ENCODE results near the gene GDF2.

GDF2 gene

DNA sequence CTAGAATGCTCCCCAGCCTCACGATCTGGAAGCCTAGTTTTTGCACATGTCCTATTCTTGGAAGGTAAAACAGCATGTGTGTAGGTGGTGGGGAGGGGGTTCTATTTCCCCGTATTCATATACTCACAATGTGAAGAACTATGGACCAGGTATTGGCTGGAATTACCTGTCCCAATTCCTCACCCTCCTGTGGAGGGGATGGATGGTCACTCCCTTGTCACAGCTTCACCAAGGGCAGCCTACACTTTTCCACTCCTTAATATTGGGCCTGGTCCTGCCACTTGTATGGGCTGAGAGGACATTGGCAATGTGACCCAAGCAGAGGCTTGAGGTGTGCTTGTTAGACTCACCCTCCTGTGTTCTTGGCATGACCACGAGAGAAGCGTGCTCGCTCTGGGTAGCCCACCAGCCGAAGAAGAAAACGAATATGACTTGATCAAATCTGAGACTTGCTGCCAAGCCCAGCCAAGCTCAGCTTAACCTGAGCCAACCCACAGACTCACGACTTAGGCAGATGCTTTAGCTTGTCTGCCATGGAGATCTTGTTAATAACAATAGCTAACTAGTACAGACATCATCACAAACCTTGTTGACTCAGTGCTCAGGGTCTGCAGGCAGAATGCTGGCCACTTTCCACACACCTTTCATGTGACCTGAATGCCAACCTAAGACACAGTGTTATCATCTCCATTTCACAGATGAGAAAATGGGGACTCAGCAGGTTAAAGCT is 44.6 kb downstream of the GDF2 start:
- DNase-seq (ENCODE audit: extremely low read depth in 1 of 2, low read depth in 1 of 2), result no peak

DNA sequence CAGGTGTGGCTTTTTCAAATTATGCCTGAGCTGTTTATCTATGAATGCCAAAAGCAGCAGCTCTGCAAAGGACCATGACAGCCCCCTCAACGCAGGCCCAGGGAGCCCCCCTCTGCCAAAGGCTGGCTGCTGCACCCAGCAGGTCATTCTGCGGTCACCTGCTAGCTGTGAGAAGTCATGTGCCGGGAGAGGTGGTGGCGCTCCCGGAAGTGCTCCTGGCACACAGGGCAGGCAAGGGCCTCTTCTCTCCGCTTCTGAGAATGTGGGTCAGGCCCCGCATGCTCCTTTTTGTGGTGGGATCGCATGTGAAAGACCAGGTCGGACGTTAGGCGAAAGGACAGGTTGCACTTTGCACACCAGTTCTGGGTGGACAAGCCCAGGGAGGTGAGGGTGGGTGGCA is 45.4 kb downstream of the GDF2 start:
- no peak for DNase-seq (ENCODE audit: extremely low read depth in 1 of 2, low read depth in 1 of 2)

DNA sequence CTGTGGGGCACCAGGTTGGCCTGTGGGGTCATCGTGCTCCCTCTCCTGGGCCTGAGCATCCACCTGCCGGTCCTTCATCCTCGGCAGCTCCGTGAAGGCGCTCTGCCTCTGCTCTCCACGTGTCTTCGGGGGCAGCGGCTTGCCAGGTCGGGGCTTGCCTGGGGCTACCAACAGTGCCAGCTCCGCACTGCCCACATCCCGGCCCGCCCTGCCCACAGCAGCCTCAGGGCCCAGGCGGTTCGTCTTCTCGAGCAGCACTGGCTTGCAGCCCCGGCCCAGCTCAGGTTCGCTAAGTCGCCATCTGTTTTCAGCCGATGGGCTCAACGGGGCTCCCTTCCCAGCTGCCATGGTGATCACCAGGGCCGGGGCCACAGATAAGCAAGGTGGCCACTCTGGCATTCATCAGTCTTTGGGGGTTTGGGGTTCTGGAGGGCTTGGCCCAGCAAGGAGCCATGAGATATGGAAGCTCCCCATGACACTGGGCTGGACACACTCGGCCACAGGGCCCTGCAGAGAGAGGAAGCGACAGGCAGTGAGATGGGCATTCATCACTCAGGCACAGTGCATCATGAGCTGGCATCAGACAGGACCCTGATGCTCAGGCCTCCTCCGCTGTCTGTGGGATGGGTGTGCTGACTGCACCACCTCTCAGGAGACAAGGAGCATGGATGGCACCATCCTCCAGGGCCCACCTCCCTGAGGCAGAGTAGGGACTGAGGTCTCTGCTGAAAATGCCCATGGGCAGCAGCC is 46.4 kb downstream of the GDF2 start:
- no peak for DNase-seq (ENCODE audit: extremely low read depth in 1 of 2, low read depth in 1 of 2)

DNA sequence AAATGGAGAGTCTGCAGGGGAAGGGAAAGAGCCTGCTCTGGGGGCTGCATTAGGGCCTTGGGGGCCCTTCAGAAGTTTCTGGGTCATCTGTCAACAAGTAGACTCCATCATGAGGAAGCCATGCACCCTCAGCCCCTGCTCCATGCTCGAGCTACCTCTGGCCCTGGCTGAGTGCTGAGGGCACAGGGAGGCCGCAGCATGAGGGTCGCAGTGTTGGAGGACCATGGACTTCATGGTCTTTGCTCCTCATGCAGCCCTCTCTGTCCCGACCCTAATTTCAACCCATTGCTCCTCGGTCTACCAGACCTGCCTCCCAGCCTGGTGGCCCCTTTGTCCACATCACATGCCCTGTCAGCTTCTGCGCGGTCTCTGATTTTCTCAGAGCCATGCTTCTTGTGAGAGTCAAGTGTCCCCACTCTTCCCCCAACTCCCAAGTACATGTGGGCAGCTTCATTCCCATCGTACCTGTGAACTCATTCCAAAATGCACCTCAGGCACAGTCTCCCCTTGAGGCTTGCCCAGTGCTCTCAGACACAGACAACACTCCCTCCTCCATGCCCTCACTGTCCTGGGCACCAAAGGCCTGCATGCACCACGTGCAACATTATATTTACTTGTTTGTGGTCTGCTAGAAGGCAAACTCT is 47.1 kb downstream of the GDF2 start:
- DNase-seq (ENCODE audit: extremely low read depth in 1 of 2, low read depth in 1 of 2), result no peak

DNA sequence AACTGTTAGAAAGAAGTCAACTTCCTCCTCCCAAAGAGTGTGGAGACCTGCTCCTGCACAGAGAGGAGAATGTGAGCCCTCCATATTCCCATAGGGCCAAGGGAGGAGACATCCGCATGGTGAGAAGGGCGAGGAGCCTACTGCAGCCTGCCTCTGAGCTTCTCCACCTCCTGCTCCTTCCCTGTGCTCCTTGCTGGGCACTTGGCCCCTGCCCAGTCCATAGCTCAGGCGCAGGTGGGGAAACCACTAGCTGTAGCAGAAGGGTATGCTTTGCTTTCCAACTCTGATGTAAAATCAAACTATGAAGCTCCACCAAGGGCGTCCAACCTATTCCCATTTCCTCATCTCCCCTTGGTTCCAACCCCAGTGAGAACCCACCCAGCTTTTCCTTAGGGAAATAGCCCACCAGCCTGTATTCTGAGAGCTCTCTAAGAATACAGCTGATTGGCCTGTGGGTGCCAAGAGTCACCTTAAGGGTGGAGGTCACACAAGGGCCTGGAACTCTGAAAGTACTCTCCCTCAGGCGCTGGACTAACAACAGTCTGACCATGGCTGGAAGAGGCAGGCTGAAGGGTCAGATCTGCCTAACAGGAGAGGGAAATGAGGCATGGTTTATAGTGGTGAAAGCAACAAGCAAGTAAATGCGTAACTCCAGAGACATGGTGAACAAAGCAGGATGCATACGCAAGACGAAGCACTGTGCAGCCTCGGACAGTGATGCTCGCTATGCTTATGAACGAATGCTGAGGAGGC is 47.9 kb downstream of the GDF2 start:
- no peak for DNase-seq (ENCODE audit: extremely low read depth in 1 of 2, low read depth in 1 of 2)

DNA sequence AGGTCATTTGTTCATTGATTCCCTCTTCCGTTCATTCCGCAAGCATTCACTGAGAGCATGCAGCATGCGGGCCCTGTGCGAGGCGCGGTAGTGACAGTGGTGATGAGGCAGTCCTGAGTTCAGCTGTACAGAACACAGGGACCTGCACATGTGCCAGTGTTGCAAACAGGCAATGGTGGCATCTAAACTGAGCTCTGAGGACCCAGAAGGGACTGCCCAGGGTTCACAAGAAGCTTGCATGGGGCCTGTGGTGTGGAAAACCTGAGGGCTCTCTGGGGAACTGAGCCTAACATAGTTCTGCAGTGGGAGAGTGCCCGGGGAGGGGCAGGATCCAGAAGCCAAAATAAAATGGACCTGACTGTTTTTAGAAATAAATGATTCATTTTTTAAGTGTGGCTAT is 48.6 kb downstream of the GDF2 start:
- DNase-seq (ENCODE audit: extremely low read depth in 1 of 2, low read depth in 1 of 2), result no peak

DNA sequence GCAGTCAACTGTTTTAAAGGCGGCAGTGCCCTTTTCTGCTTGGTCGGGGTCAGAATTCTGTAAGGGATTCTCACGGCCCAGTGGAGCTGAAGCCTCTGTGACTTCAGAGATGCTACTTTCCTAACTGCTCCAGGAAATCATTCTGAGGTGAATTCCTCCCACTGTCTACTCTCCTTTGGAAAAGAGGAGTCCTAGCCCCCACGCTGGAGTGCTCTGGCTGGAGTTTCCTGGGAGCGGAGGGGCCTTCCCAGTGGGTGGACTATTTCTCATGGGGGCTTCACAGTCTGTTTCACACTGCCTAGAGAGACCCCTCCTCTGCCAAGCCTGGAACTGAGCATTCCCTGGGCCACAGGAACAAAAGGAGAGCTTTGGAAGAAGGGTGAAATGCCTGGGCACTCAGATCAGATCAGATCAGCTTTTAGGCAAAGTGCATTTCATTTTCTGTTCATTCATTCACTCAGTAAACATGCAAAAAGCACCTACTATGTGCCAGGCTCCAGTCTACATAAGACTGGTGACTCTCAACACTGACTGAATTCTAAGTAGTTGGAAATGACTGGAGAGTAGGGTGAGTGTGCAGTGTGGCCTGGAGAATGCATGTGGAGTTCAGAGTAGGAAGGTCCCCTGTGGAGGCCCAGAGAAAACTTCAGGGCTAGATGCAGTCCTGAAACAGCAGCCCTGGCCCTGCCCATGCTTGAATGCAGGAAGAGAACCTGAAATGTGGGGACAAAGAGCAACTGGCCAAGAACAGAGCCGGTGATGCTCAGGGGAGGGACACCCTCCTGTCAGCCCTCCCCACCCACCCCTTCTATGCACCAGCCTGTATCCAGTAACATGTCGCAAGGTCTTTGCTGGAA is 49.6 kb downstream of the GDF2 start:
- no peak for DNase-seq (ENCODE audit: extremely low read depth in 1 of 2, low read depth in 1 of 2)

DNA sequence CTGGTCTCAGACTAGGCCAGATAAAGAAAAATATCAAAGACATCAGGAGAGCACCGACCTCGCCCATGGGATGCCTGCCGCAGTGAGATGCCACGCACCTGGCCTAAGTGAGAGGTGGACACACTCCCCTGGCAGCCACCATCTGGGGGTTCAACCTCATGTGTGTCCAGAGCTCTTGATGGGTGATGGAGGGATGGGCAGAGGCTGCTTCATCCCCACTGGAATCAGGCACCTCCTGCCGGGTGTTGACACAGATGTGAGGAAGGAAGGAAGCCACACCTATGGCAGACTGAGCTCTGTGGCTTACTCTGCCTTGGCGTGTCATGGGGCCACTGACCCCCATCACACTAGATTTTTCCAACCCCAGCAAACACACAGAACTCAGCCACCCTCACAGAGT is 50.5 kb downstream of the GDF2 start:
- no peak for DNase-seq (ENCODE audit: extremely low read depth in 1 of 2, low read depth in 1 of 2)

DNA sequence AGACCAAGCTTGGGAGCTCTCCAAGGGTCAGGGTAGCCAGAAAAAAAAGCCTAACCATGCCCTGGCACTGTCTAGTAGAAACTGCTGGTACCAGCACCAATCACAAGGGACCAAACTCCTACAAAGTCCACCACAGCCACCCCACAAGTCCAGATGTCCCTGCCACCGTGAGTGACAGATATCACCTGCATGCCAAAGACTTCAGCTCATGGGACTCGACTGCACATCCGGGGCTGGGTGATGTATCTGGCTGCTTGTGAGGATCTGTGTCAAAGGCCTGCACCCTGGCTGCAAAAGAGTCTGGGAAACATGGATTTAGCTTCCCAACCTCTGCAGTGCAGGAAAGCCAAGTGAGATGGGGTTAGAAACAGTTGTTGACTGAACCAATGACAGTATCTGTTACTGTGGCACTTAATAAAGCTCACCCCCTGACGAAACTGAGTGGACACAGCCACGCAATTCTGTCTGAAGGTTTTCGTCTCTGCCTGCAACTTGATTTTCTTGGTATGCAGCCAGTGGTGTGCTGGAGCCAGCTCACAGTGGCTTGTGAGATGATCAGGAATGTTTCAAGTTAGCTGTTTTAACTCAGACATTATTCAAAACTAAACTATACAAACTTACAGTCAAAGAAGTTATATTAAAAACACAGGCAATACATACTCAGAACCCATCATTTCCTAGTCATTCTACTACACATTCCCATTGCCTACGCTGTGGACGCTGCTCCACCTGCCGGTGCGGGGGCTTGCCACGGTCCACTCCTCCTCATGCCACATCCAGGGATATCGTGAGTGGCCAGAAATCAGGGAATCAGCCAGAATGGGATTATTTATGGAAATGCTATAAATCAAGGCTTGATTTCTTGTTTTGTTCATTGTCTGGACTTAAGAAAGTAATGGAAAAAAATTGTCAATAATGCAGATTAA is 52.6 kb downstream of the GDF2 start:
- DNase-seq (ENCODE audit: extremely low read depth in 1 of 2, low read depth in 1 of 2), result no peak

DNA sequence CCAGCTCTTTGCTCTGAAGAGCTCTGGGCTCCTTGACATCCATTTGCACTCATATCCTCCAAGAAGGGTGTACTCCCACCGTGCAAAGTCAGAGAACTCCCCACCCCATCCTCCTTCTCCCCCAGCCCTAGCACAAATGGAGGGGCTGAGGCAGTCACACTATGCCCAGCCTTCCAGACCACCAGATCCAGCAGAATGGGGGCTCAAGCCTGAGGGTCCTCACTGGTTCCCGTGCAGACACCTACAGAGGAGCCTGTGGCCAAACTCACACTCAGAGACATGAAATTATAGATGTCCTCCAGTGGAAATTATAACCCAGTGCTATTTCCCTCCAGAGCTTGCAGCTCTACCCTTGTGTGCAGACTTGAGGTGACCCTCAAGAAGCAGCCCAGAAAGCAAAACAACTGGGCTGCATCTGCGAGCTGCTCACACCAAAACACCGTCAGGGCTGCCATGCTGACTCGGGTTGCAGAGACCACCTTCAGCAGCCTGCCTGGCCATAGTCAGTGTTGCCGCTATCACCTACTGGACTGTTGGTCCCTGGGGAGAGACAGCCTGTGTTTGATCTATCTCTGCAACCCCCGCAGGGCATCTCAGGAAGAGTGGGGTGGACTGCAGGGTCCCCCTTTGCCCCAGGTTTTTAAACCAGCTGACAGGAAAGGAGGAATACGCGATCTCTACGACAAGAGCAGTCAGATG is 54.4 kb downstream of the GDF2 start:
- DNase-seq (ENCODE audit: extremely low read depth in 1 of 2, low read depth in 1 of 2), result no peak
